NT2/D1 (cell line): ENCODE data around the gene RPAP2.

Experiments
- YY1 ChIP-seq: IDR thresholded peaks from 2 replicates; pipeline ENCODE4 v1.6.1; 2011; ENCODE audit not compliant: insufficient read length, insufficient read depth
- ZNF274 ChIP-seq: IDR thresholded peaks from 2 replicates; pipeline ENCODE4 v1.6.1; 2011; ENCODE audit warnings: mild to moderate bottlenecking, low read depth, low read length

GRCh38 chr1:92342401-92342800 is 43.5 kb downstream of the RPAP2 start:
- TF ChIP-seq ZNF274 (no peak), YY1 (no peak)
